Activated naive CD8-positive, alpha-beta T cell (primary cell): Measurements from ENCODE around the gene HIF3A.
"Not testable (repeated sequence)": the region's sequence is repeated elsewhere in the genome, so short reads cannot be mapped to it uniquely, and the experiment has no call there.

Experiments
- H3K27ac Mint-ChIP-seq: one replicate; pipeline ENCODE4 v1.8.0; 2021; ENCODE audit warnings: mixed read lengths
- H3K27me3 Mint-ChIP-seq: one replicate; pipeline ENCODE4 v1.8.0; 2021; ENCODE audit warnings: mixed read lengths
- H3K36me3 Mint-ChIP-seq: one replicate; pipeline ENCODE4 v1.8.0; 2021; ENCODE audit warnings: mixed read lengths
- H3K4me1 Mint-ChIP-seq: one replicate; pipeline ENCODE4 v1.8.0; 2021; ENCODE audit warnings: low read depth, mixed read lengths
- H3K4me3 Mint-ChIP-seq: one replicate; pipeline ENCODE4 v1.8.0; 2021; ENCODE audit warnings: mild to moderate bottlenecking, mixed read lengths
- H3K9me3 Mint-ChIP-seq: one replicate; pipeline ENCODE4 v1.8.0; 2021; ENCODE audit warnings: low read depth, mixed read lengths

The HIF3A gene

DNA sequence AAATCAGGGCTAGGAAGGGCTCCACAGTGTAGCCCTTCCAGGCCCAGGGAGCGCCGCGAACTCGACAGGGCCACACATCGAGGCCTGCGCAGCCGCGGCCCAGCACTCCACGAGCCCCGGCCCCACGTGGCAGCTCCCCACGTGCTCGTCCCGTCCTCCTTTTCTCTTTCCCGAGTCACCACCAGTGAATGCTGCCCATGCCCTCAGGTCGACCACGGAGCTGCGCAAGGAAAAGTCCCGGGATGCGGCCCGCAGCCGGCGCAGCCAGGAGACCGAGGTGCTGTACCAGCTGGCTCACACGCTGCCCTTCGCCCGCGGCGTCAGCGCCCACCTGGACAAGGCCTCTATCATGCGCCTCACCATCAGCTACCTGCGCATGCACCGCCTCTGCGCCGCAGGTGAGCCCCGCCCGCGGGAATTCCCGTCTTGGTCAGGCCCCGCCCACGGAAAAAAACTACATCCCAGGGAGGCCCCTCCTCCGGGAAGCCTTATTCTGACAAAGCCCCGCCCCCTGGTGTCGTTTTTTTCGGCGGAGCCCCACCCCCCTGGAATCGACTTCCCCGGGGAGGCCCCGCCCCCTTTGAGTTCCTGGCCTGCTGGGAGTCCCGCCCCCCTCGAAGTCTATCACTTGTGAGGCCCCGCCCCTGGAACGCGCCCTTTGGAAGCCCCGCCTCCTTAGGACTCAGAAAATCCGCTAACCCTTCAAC is 7.0 kb downstream of the HIF3A start:
- H3K9me3 Mint-ChIP-seq = peaks cover 11% of the 10 kb centered on the region
- peaks cover 2% of the 10 kb centered on the region for H3K27me3 Mint-ChIP-seq
- no peak overlapping the region for H3K27ac Mint-ChIP-seq
- no peak overlapping the region for H3K4me3 Mint-ChIP-seq
- H3K36me3 Mint-ChIP-seq = peaks cover 2% of the 10 kb centered on the region
- no peaks in the 10 kb centered on the region for H3K4me1 Mint-ChIP-seq

DNA sequence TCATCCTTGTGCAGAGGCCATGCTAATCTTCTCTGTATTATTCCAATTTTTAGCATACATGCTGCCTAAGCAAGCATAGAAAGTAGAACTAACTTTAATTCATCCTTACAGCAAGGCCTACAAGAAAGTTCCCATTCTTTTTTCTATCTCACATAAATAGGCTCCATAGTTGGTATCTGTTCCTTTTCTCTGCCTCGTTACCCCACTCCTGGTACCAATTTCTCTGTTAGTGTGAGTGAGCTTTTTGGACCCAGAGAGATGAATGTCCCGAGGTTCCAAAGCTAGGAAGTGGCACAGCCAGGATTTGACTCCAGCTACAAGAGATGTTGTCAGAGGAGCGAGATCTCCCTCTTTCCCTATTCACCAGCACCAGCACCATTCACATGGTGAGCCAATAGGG is 9.7 kb downstream of the HIF3A start:
- H3K4me1 Mint-ChIP-seq = no peaks in the 10 kb centered on the region
- H3K36me3 Mint-ChIP-seq = peaks cover 2% of the 10 kb centered on the region
- H3K9me3 Mint-ChIP-seq = peaks cover 11% of the 10 kb centered on the region
- no peak overlapping the region for H3K27ac Mint-ChIP-seq
- no peak overlapping the region for H3K4me3 Mint-ChIP-seq
- no peaks in the 10 kb centered on the region for H3K27me3 Mint-ChIP-seq

DNA sequence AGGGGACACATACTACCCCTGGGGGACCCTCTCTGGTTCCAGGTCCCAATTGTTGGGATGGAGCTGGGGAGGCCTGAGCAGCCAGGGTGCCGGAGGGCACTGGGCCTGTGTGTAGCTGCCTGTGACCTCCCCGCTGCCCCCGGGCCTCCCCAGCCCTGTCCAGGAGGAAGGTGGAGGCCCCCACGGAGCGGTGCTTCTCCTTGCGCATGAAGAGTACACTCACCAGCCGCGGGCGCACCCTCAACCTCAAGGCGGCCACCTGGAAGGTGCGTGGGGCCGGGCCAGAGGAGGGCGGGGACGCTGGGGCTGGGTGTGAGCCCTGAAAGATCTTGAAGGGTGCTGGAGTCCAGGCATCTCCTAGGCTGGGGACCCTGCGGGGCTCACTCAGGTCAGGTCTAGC is 11.7 kb downstream of the HIF3A start:
- Mint-ChIP-seq H3K27me3 (no peaks in the 10 kb centered on the region), H3K27ac (no peak overlapping the region), H3K4me3 (no peak overlapping the region), H3K9me3 (peaks cover 11% of the 10 kb centered on the region), H3K36me3 (peaks cover 2% of the 10 kb centered on the region), H3K4me1 (no peaks in the 10 kb centered on the region)

DNA sequence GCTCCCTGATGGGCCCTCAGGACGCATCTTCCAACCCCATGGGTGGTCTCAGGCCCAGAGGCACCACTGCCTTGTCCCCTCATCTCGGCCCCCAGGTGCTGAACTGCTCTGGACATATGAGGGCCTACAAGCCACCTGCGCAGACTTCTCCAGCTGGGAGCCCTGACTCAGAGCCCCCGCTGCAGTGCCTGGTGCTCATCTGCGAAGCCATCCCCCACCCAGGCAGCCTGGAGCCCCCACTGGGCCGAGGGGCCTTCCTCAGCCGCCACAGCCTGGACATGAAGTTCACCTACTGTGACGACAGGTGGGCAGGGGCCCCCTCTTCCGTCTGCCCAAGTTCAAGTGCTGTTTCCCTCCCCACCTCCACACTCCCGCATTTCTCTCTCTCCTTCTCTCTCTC is 12.2 kb downstream of the HIF3A start:
- no peak overlapping the region for H3K27ac Mint-ChIP-seq
- no peaks in the 10 kb centered on the region for H3K27me3 Mint-ChIP-seq
- peaks cover 2% of the 10 kb centered on the region for H3K36me3 Mint-ChIP-seq
- H3K4me1 Mint-ChIP-seq = no peaks in the 10 kb centered on the region
- no peak overlapping the region for H3K4me3 Mint-ChIP-seq
- peaks cover 11% of the 10 kb centered on the region for H3K9me3 Mint-ChIP-seq

DNA sequence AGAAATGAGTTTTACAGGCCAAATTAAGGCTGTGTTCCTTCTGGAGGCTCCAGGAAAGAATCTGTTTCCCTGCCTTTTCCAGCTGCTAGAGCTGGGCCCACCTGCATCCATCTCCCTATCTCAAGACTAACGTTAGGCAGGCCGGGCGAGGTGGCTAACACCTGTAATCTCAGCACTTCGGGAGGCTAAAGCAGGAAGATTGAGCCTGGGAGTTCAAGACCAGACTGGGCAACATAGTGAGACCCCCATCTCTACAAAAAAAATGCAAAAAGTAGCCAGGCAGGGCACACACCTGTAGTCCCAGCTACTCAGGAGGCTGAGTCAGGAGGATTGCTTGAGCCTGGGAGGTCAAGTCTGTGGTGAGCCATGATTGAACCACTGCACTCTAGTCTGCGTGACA is 14.6 kb downstream of the HIF3A start:
- H3K27me3 Mint-ChIP-seq = no peaks in the 10 kb centered on the region
- peaks cover 7% of the 10 kb centered on the region for H3K9me3 Mint-ChIP-seq
- H3K27ac Mint-ChIP-seq = no peak overlapping the region
- no peak overlapping the region for H3K4me3 Mint-ChIP-seq
- no peaks in the 10 kb centered on the region for H3K4me1 Mint-ChIP-seq
- H3K36me3 Mint-ChIP-seq = no peaks in the 10 kb centered on the region

DNA sequence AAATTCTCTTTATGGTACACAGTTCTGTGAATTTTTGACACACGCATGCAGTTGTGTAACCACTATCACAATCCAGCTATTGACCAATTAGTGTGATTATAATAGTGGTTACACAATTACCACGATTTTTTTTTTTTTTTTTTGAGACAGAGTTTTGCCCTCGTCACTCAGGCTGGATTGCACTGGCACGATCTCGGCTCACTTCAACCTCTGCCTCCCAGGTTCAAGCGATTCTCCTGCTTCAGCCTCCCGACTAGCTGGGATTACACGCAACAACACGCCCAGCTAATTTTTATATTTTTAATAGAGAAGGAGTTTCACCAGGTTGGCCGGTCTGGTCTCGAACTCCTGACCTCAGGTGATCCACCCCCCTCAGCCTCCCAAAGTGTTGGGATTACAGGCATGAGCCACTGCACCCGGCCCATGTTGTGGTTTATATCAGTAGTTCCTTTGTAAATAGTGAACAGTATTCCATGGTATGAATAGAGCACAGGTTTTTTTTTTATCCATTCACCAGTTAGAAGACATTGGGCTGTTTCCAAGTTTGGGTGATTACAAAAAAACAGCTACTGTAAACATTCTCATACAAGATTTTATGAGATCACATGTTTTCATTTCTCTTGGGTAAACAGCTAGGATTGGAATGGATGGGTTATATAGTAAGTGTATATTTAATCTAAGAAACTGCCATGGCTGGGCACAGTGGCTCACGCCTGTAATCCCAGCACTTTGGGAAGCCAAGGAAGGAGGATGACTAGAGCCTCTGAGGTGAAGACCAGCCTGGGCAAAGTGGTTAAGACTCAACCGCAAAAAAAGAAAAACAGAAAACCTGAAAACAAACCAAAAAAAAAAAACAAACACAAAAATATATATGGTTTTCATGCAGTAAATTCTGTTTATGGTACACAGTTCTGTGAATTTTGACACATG is 17.0 kb downstream of the HIF3A start:
- not testable (repeated sequence) for H3K4me3 Mint-ChIP-seq, H3K4me1 Mint-ChIP-seq, H3K27ac Mint-ChIP-seq

DNA sequence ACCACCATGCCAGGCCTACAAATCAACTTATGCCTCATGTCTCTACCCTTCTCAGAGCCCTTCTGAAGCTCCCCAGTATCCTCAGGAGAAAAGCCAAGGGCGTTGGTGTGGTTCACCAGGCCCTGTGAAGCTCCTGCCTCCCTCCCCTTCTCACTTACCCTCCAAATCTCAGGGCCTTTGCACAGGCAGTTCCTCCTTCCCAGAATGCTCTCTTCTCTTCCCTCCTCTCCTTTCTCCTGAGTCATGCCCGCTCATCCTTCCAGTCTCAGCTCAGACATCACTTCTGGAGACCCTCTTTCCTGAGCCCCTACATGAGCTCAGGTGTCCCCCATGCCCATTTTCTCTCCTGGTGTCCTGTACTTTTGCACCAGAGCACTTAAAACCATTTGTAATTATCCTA is 20.5 kb downstream of the HIF3A start:
- no peaks in the 10 kb centered on the region for H3K36me3 Mint-ChIP-seq
- H3K4me3 Mint-ChIP-seq = no peak overlapping the region
- H3K4me1 Mint-ChIP-seq = no peaks in the 10 kb centered on the region
- no peak overlapping the region for H3K27ac Mint-ChIP-seq
- H3K9me3 Mint-ChIP-seq = no peaks in the 10 kb centered on the region
- H3K27me3 Mint-ChIP-seq = no peaks in the 10 kb centered on the region

More for the DNA sequence above, 17.0 kb downstream of the HIF3A start:
- not testable (repeated sequence) for H3K36me3 Mint-ChIP-seq, H3K9me3 Mint-ChIP-seq, H3K27me3 Mint-ChIP-seq

DNA sequence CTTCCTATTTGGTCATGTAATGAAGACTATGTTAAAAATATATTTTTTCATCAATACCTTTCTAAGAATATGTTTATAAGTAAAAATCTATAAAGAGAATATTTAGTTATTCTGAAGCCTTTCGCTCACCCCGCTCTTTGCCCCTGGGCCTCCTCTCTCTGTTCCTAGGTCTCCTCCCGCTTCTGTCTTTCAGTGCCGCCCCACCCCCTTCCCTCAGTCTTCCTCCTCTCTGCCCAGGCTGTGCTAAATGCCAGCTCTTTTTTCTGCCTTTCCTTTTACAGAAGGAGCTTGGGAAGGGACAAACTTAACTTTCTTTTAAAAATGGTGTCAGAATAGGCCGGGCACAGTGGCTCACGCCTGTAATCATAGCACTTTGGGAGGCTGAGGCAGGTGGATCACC is 22.8 kb downstream of the HIF3A start:
- Mint-ChIP-seq H3K36me3 (no peaks in the 10 kb centered on the region), H3K4me3 (no peak overlapping the region), H3K27ac (no peak overlapping the region), H3K27me3 (no peaks in the 10 kb centered on the region), H3K4me1 (no peaks in the 10 kb centered on the region), H3K9me3 (no peaks in the 10 kb centered on the region)

DNA sequence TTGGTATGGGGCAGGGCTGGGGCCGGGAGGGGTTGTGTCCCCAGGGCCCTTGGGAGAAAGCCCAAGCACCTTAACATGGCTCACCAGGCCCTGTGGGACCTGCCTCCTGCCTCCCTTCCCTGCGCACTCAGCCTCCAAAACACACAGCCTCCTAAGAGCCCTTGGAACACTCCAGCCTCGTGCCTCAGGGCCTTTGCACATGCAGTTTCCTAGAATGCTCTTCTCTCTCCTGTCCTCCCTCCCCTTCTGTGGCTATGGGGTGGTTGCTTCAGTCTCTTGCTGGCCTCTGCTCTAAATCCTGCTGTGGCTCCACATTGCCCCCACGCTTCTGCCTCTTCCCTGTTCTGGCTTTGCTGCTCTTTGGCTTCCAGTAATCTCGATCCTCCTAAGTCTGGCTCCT is 23.7 kb downstream of the HIF3A start:
- H3K36me3 Mint-ChIP-seq = peaks cover 4% of the 10 kb centered on the region
- H3K27me3 Mint-ChIP-seq = no peaks in the 10 kb centered on the region
- H3K4me1 Mint-ChIP-seq = no peaks in the 10 kb centered on the region
- peaks cover 4% of the 10 kb centered on the region for H3K9me3 Mint-ChIP-seq
- H3K4me3 Mint-ChIP-seq = no peak overlapping the region
- no peak overlapping the region for H3K27ac Mint-ChIP-seq

DNA sequence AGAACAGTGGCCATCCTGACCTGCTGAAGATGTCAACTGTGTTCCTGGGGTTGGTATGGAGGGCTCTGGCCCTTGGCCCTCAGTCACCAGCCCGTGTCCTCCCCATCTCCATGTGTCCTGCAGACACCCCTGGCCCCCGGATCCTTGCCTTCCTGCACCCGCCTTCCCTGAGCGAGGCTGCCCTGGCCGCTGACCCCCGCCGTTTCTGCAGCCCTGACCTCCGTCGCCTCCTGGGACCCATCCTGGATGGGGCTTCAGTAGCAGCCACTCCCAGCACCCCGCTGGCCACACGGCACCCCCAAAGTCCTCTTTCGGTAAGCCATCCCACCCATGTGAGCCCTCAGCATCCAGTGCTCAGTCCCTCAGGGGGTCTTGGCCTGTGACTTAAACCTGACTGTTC is 24.8 kb downstream of the HIF3A start:
- H3K9me3 Mint-ChIP-seq = peaks cover 6% of the 10 kb centered on the region
- no peaks in the 10 kb centered on the region for H3K27me3 Mint-ChIP-seq
- no peaks in the 10 kb centered on the region for H3K4me1 Mint-ChIP-seq
- no peak overlapping the region for H3K4me3 Mint-ChIP-seq
- no peak overlapping the region for H3K27ac Mint-ChIP-seq
- H3K36me3 Mint-ChIP-seq = peaks cover 6% of the 10 kb centered on the region

DNA sequence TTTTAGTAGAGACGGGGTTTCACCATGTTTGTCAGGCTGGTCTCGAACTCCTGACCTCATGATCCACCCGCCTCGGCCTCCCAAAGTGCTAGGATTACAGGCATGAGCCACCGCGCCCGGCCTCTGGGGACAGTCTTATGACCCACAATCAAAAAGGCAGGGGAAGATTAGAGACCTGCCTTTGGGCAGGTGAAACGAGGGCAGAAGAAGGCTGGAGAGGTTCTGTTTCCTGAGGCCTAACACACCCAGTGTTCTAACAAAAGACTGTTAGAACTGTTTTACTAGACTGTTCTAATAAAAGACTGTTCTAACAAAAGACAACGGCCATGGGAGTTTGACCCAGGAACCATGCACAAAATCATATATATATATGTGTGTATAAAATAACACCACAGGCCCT is 26.4 kb downstream of the HIF3A start:
- not testable (repeated sequence) for H3K27ac Mint-ChIP-seq, H3K9me3 Mint-ChIP-seq, H3K4me1 Mint-ChIP-seq, H3K27me3 Mint-ChIP-seq, H3K36me3 Mint-ChIP-seq, H3K4me3 Mint-ChIP-seq

DNA sequence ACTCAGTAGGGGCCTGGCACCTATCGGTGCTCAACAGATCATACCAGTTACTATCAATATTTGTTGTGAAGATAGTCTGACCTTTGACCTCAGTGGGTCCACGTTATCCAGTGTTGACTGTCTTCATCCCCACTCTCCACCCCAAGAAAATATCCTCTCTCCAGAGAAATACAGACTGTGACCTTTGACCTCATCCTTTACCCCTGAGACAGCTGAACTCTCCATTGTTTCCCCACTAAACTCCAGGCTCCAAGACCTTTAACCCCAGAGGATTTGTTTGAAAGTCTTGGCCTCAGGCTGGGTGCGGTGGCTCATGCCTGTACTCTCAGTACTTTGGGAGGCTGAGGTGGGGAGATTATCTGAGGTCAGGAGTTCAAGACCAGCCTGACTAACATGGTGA is 27.4 kb downstream of the HIF3A start:
- Mint-ChIP-seq H3K9me3 (peaks cover 6% of the 10 kb centered on the region), H3K27me3 (no peaks in the 10 kb centered on the region), H3K36me3 (peaks cover 10% of the 10 kb centered on the region), H3K4me3 (no peak overlapping the region), H3K27ac (no peak overlapping the region), H3K4me1 (no peaks in the 10 kb centered on the region)

DNA sequence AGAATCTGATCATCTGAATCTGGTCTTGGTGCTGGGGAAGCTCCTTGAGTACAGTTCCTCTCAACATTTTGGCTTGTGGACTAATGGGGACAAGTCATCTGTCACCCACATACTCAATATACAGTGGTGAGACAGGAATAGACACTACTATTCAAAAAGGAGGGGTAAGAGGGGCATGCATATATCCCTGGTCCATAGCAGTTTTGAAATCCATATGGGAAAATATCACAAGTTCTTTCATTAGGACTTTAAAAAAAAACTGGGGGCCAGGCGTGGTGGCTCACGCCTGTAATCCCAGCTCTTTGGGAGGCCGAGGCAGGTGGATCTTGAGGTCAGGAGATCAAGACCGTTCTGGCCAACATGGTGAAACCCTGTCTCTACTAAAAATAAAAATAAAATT is 29.8 kb downstream of the HIF3A start:
- Mint-ChIP-seq H3K27ac (no peak overlapping the region), H3K4me3 (no peak overlapping the region), H3K36me3 (peaks cover 12% of the 10 kb centered on the region), H3K4me1 (no peaks in the 10 kb centered on the region), H3K9me3 (peaks cover 9% of the 10 kb centered on the region), H3K27me3 (peaks cover 2% of the 10 kb centered on the region)

DNA sequence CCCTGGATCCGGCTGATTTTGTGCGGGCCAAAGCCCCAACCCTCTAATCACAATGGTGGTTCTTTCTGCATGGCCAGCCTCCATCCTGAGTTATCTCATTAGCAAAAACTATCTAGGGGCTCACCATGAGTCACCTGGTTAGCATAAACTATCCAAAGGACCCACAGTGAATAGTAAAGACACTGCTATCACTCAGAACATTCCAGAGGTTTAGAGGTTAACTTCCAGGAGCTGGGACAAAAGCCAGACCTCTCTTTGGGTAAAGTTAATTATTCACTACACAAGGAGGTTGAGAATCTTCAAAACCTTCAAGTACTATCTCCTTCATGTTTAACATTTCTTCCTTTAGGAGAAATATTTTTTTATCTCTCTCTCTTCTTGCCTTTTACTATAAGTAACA is 31.2 kb downstream of the HIF3A start:
- Mint-ChIP-seq H3K36me3 (peaks cover 12% of the 10 kb centered on the region), H3K9me3 (peaks cover 9% of the 10 kb centered on the region), H3K27me3 (peaks cover 2% of the 10 kb centered on the region)

DNA sequence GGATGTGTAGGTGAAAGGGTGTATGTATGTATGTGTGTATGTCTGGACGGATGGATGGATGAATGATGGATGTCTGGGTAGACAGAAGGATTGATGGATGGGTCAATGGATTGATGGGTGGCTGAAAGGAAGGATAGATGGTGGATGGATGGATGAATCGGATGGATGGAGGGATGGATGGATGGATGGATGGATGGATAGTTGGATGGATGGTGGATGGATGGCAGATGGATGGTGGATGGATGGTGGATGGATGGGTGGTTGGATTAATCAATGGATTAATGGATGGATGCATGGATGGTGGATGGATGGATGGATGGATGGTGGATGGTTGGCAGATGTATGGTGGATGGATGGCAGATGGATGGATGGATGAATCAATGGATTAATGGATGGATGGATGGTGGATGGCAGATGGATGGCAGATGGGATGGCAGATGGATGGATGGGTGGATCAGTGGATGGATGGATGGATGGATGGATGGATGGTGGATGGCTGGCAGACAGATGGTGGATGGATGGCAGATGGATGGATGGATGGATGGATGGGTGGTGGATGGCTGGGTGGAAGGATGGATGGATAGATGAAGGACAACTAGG is 33.6 kb downstream of the HIF3A start:
- H3K4me3 Mint-ChIP-seq = no peak overlapping the region
- peaks cover 9% of the 10 kb centered on the region for H3K36me3 Mint-ChIP-seq
- peaks cover 7% of the 10 kb centered on the region for H3K9me3 Mint-ChIP-seq
- no peaks in the 10 kb centered on the region for H3K4me1 Mint-ChIP-seq
- H3K27ac Mint-ChIP-seq = no peak overlapping the region
- H3K27me3 Mint-ChIP-seq = peaks cover 5% of the 10 kb centered on the region

More for the DNA sequence above, 31.2 kb downstream of the HIF3A start:
- no peak overlapping the region for H3K4me3 Mint-ChIP-seq
- H3K27ac Mint-ChIP-seq = no peak overlapping the region
- no peaks in the 10 kb centered on the region for H3K4me1 Mint-ChIP-seq
